Measurements from ENCODE around the gene CELF2.

Gene CELF2

GRCh38 chr10:11066520-11066919, 48.8 kb downstream of the CELF2 start:
- Histone ChIP-seq H3K9me3 (ENCODE audit: control insufficient read depth in 1 of 2, low read length in 2 of 2) (no peaks in the 10 kb centered on the region), H3K27ac (ENCODE audit: low read length) (no peak overlapping the region), H3K27me3 (ENCODE audit: low read depth, low read length) (no peaks in the 10 kb centered on the region), H3K4me3 (ENCODE audit: low read depth in 1 of 2, low read length in 2 of 2) (no peak overlapping the region), H3K36me3 (ENCODE audit: control insufficient read depth in 1 of 2, insufficient read depth in 2 of 2, low read length in 2 of 2) (no peaks in the 10 kb centered on the region), H3K4me1 (ENCODE audit: control insufficient read depth in 1 of 2, insufficient read depth in 2 of 2, low read length in 2 of 2) (peaks cover 0 to 13% of the 10 kb centered on the region in 2 donors)

- no peaks in the 10 kb centered on the region for H3K36me3 ChIP-seq (ENCODE audit: control insufficient read depth in 1 of 2, insufficient read depth in 2 of 2, low read length in 2 of 2)
- H3K27me3 ChIP-seq (ENCODE audit: low read depth, low read length) = no peaks in the 10 kb centered on the region
- H3K4me3 ChIP-seq (ENCODE audit: low read depth in 1 of 2, low read length in 2 of 2) = no peak overlapping the region
- peaks cover 0 to 11% of the 10 kb centered on the region in 2 donors for H3K4me1 ChIP-seq (ENCODE audit: control insufficient read depth in 1 of 2, insufficient read depth in 2 of 2, low read length in 2 of 2)
- no peak overlapping the region for H3K27ac ChIP-seq (ENCODE audit: low read length)
- H3K9me3 ChIP-seq (ENCODE audit: control insufficient read depth in 1 of 2, low read length in 2 of 2) = no peaks in the 10 kb centered on the region
Measured at GRCh38 chr10:11068861-11069633, 51.4 kb downstream of the CELF2 start.

GRCh38 chr10:11073410-11073809, 55.7 kb downstream of the CELF2 start:
- H3K9me3 ChIP-seq (ENCODE audit: control insufficient read depth in 1 of 2, low read length in 2 of 2) = no peaks in the 10 kb centered on the region
- H3K4me1 ChIP-seq (ENCODE audit: control insufficient read depth in 1 of 2, insufficient read depth in 2 of 2, low read length in 2 of 2) = peaks cover 0 to 13% of the 10 kb centered on the region in 2 donors
- no peaks in the 10 kb centered on the region for H3K36me3 ChIP-seq (ENCODE audit: control insufficient read depth in 1 of 2, insufficient read depth in 2 of 2, low read length in 2 of 2)
- H3K27ac ChIP-seq (ENCODE audit: low read length) = no peak overlapping the region
- no peaks in the 10 kb centered on the region for H3K27me3 ChIP-seq (ENCODE audit: low read depth, low read length)
- H3K4me3 ChIP-seq (ENCODE audit: low read depth in 1 of 2, low read length in 2 of 2) = no peak overlapping the region

GRCh38 chr10:11074536-11075267, 57.0 kb downstream of the CELF2 start:
- Histone ChIP-seq H3K27ac (ENCODE audit: low read length) (no peak overlapping the region), H3K4me1 (ENCODE audit: control insufficient read depth in 1 of 2, insufficient read depth in 2 of 2, low read length in 2 of 2) (peaks cover 0 to 13% of the 10 kb centered on the region in 2 donors), H3K4me3 (ENCODE audit: low read depth in 1 of 2, low read length in 2 of 2) (no peak overlapping the region), H3K9me3 (ENCODE audit: control insufficient read depth in 1 of 2, low read length in 2 of 2) (no peaks in the 10 kb centered on the region), H3K36me3 (ENCODE audit: control insufficient read depth in 1 of 2, insufficient read depth in 2 of 2, low read length in 2 of 2) (no peaks in the 10 kb centered on the region), H3K27me3 (ENCODE audit: low read depth, low read length) (no peaks in the 10 kb centered on the region)

GRCh38 chr10:11076221-11076620, 58.5 kb downstream of the CELF2 start:
- Histone ChIP-seq H3K4me3 (ENCODE audit: low read depth in 1 of 2, low read length in 2 of 2) (no peak overlapping the region), H3K27ac (ENCODE audit: low read length) (no peak overlapping the region), H3K27me3 (ENCODE audit: low read depth, low read length) (no peaks in the 10 kb centered on the region), H3K36me3 (ENCODE audit: control insufficient read depth in 1 of 2, insufficient read depth in 2 of 2, low read length in 2 of 2) (no peaks in the 10 kb centered on the region), H3K4me1 (ENCODE audit: control insufficient read depth in 1 of 2, insufficient read depth in 2 of 2, low read length in 2 of 2) (peaks cover 0 to 13% of the 10 kb centered on the region in 2 donors), H3K9me3 (ENCODE audit: control insufficient read depth in 1 of 2, low read length in 2 of 2) (no peaks in the 10 kb centered on the region)

- H3K27ac ChIP-seq (ENCODE audit: low read length) = no peak overlapping the region
- H3K9me3 ChIP-seq (ENCODE audit: control insufficient read depth in 1 of 2, low read length in 2 of 2) = no peaks in the 10 kb centered on the region
- peaks cover 0 to 11% of the 10 kb centered on the region in 2 donors for H3K4me1 ChIP-seq (ENCODE audit: control insufficient read depth in 1 of 2, insufficient read depth in 2 of 2, low read length in 2 of 2)
- H3K4me3 ChIP-seq (ENCODE audit: low read depth in 1 of 2, low read length in 2 of 2) = no peak overlapping the region
- no peaks in the 10 kb centered on the region for H3K27me3 ChIP-seq (ENCODE audit: low read depth, low read length)
- no peaks in the 10 kb centered on the region for H3K36me3 ChIP-seq (ENCODE audit: control insufficient read depth in 1 of 2, insufficient read depth in 2 of 2, low read length in 2 of 2)
Measured at GRCh38 chr10:11080564-11080984, 62.9 kb downstream of the CELF2 start.

GRCh38 chr10:11081408-11081807, 63.7 kb downstream of the CELF2 start:
- H3K4me1 ChIP-seq (ENCODE audit: control insufficient read depth in 1 of 2, insufficient read depth in 2 of 2, low read length in 2 of 2) = peaks cover 0 to 13% of the 10 kb centered on the region in 2 donors
- H3K27ac ChIP-seq (ENCODE audit: low read length) = no peak overlapping the region
- no peaks in the 10 kb centered on the region for H3K9me3 ChIP-seq (ENCODE audit: control insufficient read depth in 1 of 2, low read length in 2 of 2)
- H3K4me3 ChIP-seq (ENCODE audit: low read depth in 1 of 2, low read length in 2 of 2) = no peak overlapping the region
- H3K36me3 ChIP-seq (ENCODE audit: control insufficient read depth in 1 of 2, insufficient read depth in 2 of 2, low read length in 2 of 2) = no peaks in the 10 kb centered on the region
- H3K27me3 ChIP-seq (ENCODE audit: low read depth, low read length) = no peaks in the 10 kb centered on the region

- Histone ChIP-seq H3K36me3 (ENCODE audit: control insufficient read depth in 1 of 2, insufficient read depth in 2 of 2, low read length in 2 of 2) (no peaks in the 10 kb centered on the region), H3K9me3 (ENCODE audit: control insufficient read depth in 1 of 2, low read length in 2 of 2) (no peaks in the 10 kb centered on the region), H3K4me3 (ENCODE audit: low read depth in 1 of 2, low read length in 2 of 2) (no peak overlapping the region), H3K27me3 (ENCODE audit: low read depth, low read length) (no peaks in the 10 kb centered on the region), H3K27ac (ENCODE audit: low read length) (no peak overlapping the region), H3K4me1 (ENCODE audit: control insufficient read depth in 1 of 2, insufficient read depth in 2 of 2, low read length in 2 of 2) (peaks cover 0 to 13% of the 10 kb centered on the region in 2 donors)
Measured at GRCh38 chr10:11082526-11082925, 64.9 kb downstream of the CELF2 start.

- Histone ChIP-seq H3K36me3 (ENCODE audit: control insufficient read depth in 1 of 2, insufficient read depth in 2 of 2, low read length in 2 of 2) (no peaks in the 10 kb centered on the region), H3K4me3 (ENCODE audit: low read depth in 1 of 2, low read length in 2 of 2) (no peak overlapping the region), H3K27me3 (ENCODE audit: low read depth, low read length) (no peaks in the 10 kb centered on the region), H3K27ac (ENCODE audit: low read length) (no peak overlapping the region), H3K4me1 (ENCODE audit: control insufficient read depth in 1 of 2, insufficient read depth in 2 of 2, low read length in 2 of 2) (peaks cover 0 to 9% of the 10 kb centered on the region in 2 donors), H3K9me3 (ENCODE audit: control insufficient read depth in 1 of 2, low read length in 2 of 2) (no peaks in the 10 kb centered on the region)
Measured at GRCh38 chr10:11083051-11083450, 65.4 kb downstream of the CELF2 start.

GRCh38 chr10:11085545-11085944, 67.9 kb downstream of the CELF2 start:
- no peak overlapping the region for H3K4me3 ChIP-seq (ENCODE audit: low read depth in 1 of 2, low read length in 2 of 2)
- no peak overlapping the region for H3K27ac ChIP-seq (ENCODE audit: low read length)
- H3K27me3 ChIP-seq (ENCODE audit: low read depth, low read length) = no peaks in the 10 kb centered on the region
- no peaks in the 10 kb centered on the region for H3K36me3 ChIP-seq (ENCODE audit: control insufficient read depth in 1 of 2, insufficient read depth in 2 of 2, low read length in 2 of 2)
- peaks cover 0 to 9% of the 10 kb centered on the region in 2 donors for H3K4me1 ChIP-seq (ENCODE audit: control insufficient read depth in 1 of 2, insufficient read depth in 2 of 2, low read length in 2 of 2)
- H3K9me3 ChIP-seq (ENCODE audit: control insufficient read depth in 1 of 2, low read length in 2 of 2) = no peaks in the 10 kb centered on the region

GRCh38 chr10:11086177-11086840, 68.6 kb downstream of the CELF2 start:
- Histone ChIP-seq H3K9me3 (ENCODE audit: control insufficient read depth in 1 of 2, low read length in 2 of 2) (no peaks in the 10 kb centered on the region), H3K4me1 (ENCODE audit: control insufficient read depth in 1 of 2, insufficient read depth in 2 of 2, low read length in 2 of 2) (peaks cover 0 to 9% of the 10 kb centered on the region in 2 donors), H3K36me3 (ENCODE audit: control insufficient read depth in 1 of 2, insufficient read depth in 2 of 2, low read length in 2 of 2) (no peaks in the 10 kb centered on the region), H3K4me3 (ENCODE audit: low read depth in 1 of 2, low read length in 2 of 2) (no peak overlapping the region), H3K27me3 (ENCODE audit: low read depth, low read length) (no peaks in the 10 kb centered on the region), H3K27ac (ENCODE audit: low read length) (no peak overlapping the region)
